H1 (cell line): ENCODE results near the gene RIN3. TPM values are rescaled to one million over a fixed set of nuclear protein-coding genes. Genes with fewer than 3 reads are reported as not detected.

Experiments used
- CTCF ChIA-PET: fragments of 300-600 bp; sonication (Branson Sonifier 250); formaldehyde crosslinking; loops from one replicate; lab custom pipeline; 2021; ENCODE audit not compliant: partially characterized antibody; lab: Charles Lee
- POLR2A ChIA-PET: fragments of 300-600 bp; sonication (Branson Sonifier 250); formaldehyde crosslinking; loops from one replicate; lab custom pipeline; 2021; ENCODE audit warnings: inconsistent platforms; ENCODE audit not compliant: partially characterized antibody; lab: Charles Lee
- DNase-seq, 2 experiments: peaks; one replicate each; pipeline versions ENCODE4 v3.0.0 to v3.0.0-alpha.2; 2010 to 2022; ENCODE audit warnings: low spot score in 2 of 2, low read depth in 1 of 2, mixed read lengths in 1 of 2
- FAIRE-seq: peaks from 2 replicates; lab custom pipeline; 2011; peaks lifted over from hg19 to GRCh38; lab: Jason Lieb, UNC
- H2AFZ ChIP-seq: 2 replicates; pipeline ENCODE4 v1.8.1; 2012; ENCODE audit warnings: low read length, inconsistent platforms
- H2AK5ac ChIP-seq: 2 replicates; pipeline ENCODE4 v1.6.1; 2013; ENCODE audit warnings: low read depth, low read length
- H2BK120ac ChIP-seq: replicated peaks from 2 replicates; pipeline ENCODE3; 2013; ENCODE audit warnings: low read depth, low read length, inconsistent platforms
- H2BK12ac ChIP-seq: 2 replicates; pipeline ENCODE4 v1.6.1; 2013; ENCODE audit warnings: low read depth, low read length
- H2BK15ac ChIP-seq: 2 replicates; pipeline ENCODE4 v1.6.1; 2013; ENCODE audit warnings: low read length
- H2BK20ac ChIP-seq: 2 replicates; pipeline ENCODE4 v1.6.1; 2013; ENCODE audit warnings: low read length
- H2BK5ac ChIP-seq: 2 replicates; pipeline ENCODE4 v1.6.1; 2013; ENCODE audit warnings: low read depth, low read length
- H3K14ac ChIP-seq: 2 replicates; pipeline ENCODE4 v1.6.1; 2013; ENCODE audit warnings: inconsistent platforms; ENCODE audit not compliant: insufficient read length
- H3K18ac ChIP-seq: 2 replicates; pipeline ENCODE4 v1.6.1; 2013; ENCODE audit warnings: low read length; ENCODE audit errors: extremely low read depth
- H3K23ac ChIP-seq: 2 replicates; pipeline ENCODE4 v1.6.1; 2013; ENCODE audit warnings: inconsistent platforms; ENCODE audit not compliant: insufficient read length
- H3K23me2 ChIP-seq: 2 replicates; pipeline ENCODE4 v1.6.1; 2013; ENCODE audit warnings: low read depth, low read length
- H3K27ac ChIP-seq: 2 replicates; pipeline ENCODE4 v1.6.1; 2011; ENCODE audit warnings: low read depth, low read length, inconsistent platforms
- H3K27me3 ChIP-seq, 4 experiments: replicated peaks in 1 of 4; 1 replicate in 1 of 4; 2 replicates in 3 of 4; pipeline versions ENCODE4 v1.6.1 to v1.8.1; 2011 to 2013; ENCODE audit warnings: low read length in 3 of 4, mild to moderate bottlenecking in 3 of 4, inconsistent platforms in 2 of 4, mixed read lengths in 2 of 4, moderate library complexity in 1 of 4; ENCODE audit not compliant: control insufficient read depth in 3 of 4, insufficient read depth in 3 of 4; ENCODE audit errors: extremely low read depth in 1 of 4
- H3K36me3 ChIP-seq, 4 experiments: 2 replicates each; pipeline versions ENCODE4 v1.6.1 to v1.8.1; 2011 to 2013; ENCODE audit warnings: mild to moderate bottlenecking in 4 of 4, low read length in 3 of 4, moderate library complexity in 2 of 4, control low read depth in 1 of 4, inconsistent platforms in 1 of 4; ENCODE audit not compliant: insufficient read depth in 4 of 4, control insufficient read depth in 2 of 4
- H3K4ac ChIP-seq: replicated peaks from 2 replicates; pipeline ENCODE3; 2013; ENCODE audit warnings: low read length, low read depth, mixed read lengths, inconsistent platforms; ENCODE audit not compliant: insufficient read length
- H3K4me1 ChIP-seq, 4 experiments: replicated peaks in 1 of 4; 1 replicate in 1 of 4; 2 replicates in 3 of 4; pipeline versions ENCODE4 v1.6.1 to v1.8.1; 2011 to 2013; ENCODE audit warnings: low read length in 3 of 4, inconsistent platforms in 2 of 4, mixed read lengths in 1 of 4; ENCODE audit not compliant: insufficient read depth in 4 of 4, control insufficient read depth in 3 of 4
- H3K4me2 ChIP-seq, 2 experiments: 2 replicates each; pipeline versions ENCODE4 v1.6.1 to v1.8.1; 2011 to 2013; ENCODE audit warnings: low read depth in 2 of 2, low read length in 2 of 2, control low read depth in 1 of 2, inconsistent platforms in 1 of 2, mild to moderate bottlenecking in 1 of 2; ENCODE audit not compliant: insufficient read depth in 1 of 2
- H3K4me3 ChIP-seq, 4 experiments: fragments of 200-600, 300-600 bp in 1 of 4; sonication (generic), shearing (Covaris generic), sonication (Bioruptor Twin) in 1 of 4; 2 replicates each; pipeline versions ENCODE4 v1.5.1 to v1.8.1; 2011 to 2016; ENCODE audit warnings: low read length in 4 of 4, low read depth in 3 of 4, control low read depth in 2 of 4, inconsistent platforms in 2 of 4, mild to moderate bottlenecking in 2 of 4, mixed read lengths in 1 of 4, moderate library complexity in 1 of 4; ENCODE audit not compliant: insufficient read depth in 2 of 4; ENCODE audit errors: extremely low read depth in 1 of 4
- H3K56ac ChIP-seq: replicated peaks from 2 replicates; pipeline ENCODE3; 2013; ENCODE audit warnings: low read depth, mild to moderate bottlenecking, mixed read lengths, low read length, inconsistent platforms; ENCODE audit not compliant: insufficient read length
- H3K79me1 ChIP-seq: 2 replicates; pipeline ENCODE4 v1.6.1; 2013; ENCODE audit warnings: low read depth, low read length, control low read depth
- H3K79me2 ChIP-seq, 2 experiments: 2 replicates each; pipeline versions ENCODE4 v1.6.1 to v1.8.1; 2012 to 2013; ENCODE audit warnings: low read length in 2 of 2, mild to moderate bottlenecking in 2 of 2, inconsistent platforms in 1 of 2; ENCODE audit not compliant: insufficient read depth in 2 of 2, control insufficient read depth in 1 of 2
- H3K9ac ChIP-seq, 4 experiments: replicated peaks in 1 of 4; 1 replicate in 1 of 4; 2 replicates in 3 of 4; pipeline versions ENCODE4 v1.6.1 to v1.8.1; 2011 to 2013; ENCODE audit warnings: low read depth in 3 of 4, low read length in 3 of 4, control low read depth in 2 of 4, mild to moderate bottlenecking in 2 of 4, moderate library complexity in 2 of 4, inconsistent platforms in 1 of 4; ENCODE audit errors: extremely low read depth in 1 of 4
- H3K9me3 ChIP-seq, 2 experiments: 2 replicates each; pipeline versions ENCODE4 v1.6.1 to v1.8.1; 2012 to 2013; ENCODE audit warnings: mild to moderate bottlenecking in 2 of 2, moderate library complexity in 2 of 2, control low read depth in 1 of 2, inconsistent platforms in 1 of 2, low read depth in 1 of 2, low read length in 1 of 2, mixed read lengths in 1 of 2; ENCODE audit not compliant: insufficient read depth in 2 of 2
- H4K20me1 ChIP-seq, 2 experiments: replicated peaks in 1 of 2; 2 replicates each; pipeline versions ENCODE3 to v1.8.1; 2011 to 2013; ENCODE audit warnings: inconsistent platforms in 2 of 2, low read length in 2 of 2, mild to moderate bottlenecking in 1 of 2; ENCODE audit not compliant: insufficient read depth in 2 of 2, control insufficient read depth in 1 of 2
- H4K5ac ChIP-seq: 2 replicates; pipeline ENCODE4 v1.6.1; 2013; ENCODE audit warnings: low read length, low read depth, mixed read lengths, inconsistent platforms; ENCODE audit not compliant: insufficient read length
- H4K8ac ChIP-seq: 2 replicates; pipeline ENCODE4 v1.8.0; 2013; ENCODE audit warnings: mild to moderate bottlenecking, moderate library complexity, low read length, inconsistent platforms; ENCODE audit not compliant: insufficient read depth; ENCODE audit errors: extremely low read depth
- H4K91ac ChIP-seq: replicated peaks from 2 replicates; pipeline ENCODE3; 2013; ENCODE audit warnings: low read length, mixed read lengths, inconsistent platforms; ENCODE audit not compliant: insufficient read length
- WGBS, 2 experiments: shearing (Covaris generic) in 1 of 2; methylation state at CpG; one replicate each; pipeline versions ENCODE4 v1.1.6 to v1.1.7; 2013 to 2015; ENCODE audit warnings: low lambda C conversion rate in 2 of 2, mixed read lengths in 2 of 2, inconsistent platforms in 1 of 2, low coverage in 1 of 2, missing lambda C conversion rate in 1 of 2; ENCODE audit not compliant: insufficient replicate concordance in 2 of 2, insufficient coverage in 1 of 2, insufficient read length in 1 of 2; ENCODE audit errors: extremely low coverage in 1 of 2, missing lambda C conversion rate in 1 of 2; 5-methylcytosine and 5-hydroxymethylcytosine counted together
- polyA plus RNA-seq, 7 experiments: library from polyadenylated mRNA; depleted of rRNA in 3 of 7; stranded (reverse) in 5 of 7; unstranded in 2 of 7; fragments of >200 nt in 5 of 7; fragments of 200-250 nt in 2 of 7; gene quantifications; 1 replicate in 5 of 7; 2 replicates in 1 of 7; 4 replicates in 1 of 7; pipeline versions ENCODE4 v1.2.1 to v1.2.3, GENCODE V29; 2011 to 2013; ENCODE audit warnings: missing spikeins in 2 of 7, mixed read lengths in 2 of 7
- total RNA-seq: library from RNA; stranded (reverse); fragmentation: NEBNext Ultra II Directional; extraction: Animal tissue kit (Norgen Biotek cat#: 25700); gene quantifications from 2 replicates; pipeline ENCODE4 v1.2.1, GENCODE V29; 2021

RIN3 gene
- total and polyA plus RNA-seq, 2 of the 8 experiments (the other 6 are each of a cell fraction or from before 2014, with no cell fraction given): 0.59 to 1.5 TPM

- H3K9me3 ChIP-seq: no peaks in the 10 kb centered on the region
- H3K4ac ChIP-seq: no peak overlapping the region
- no peaks in the 10 kb centered on the region for H3K27me3 ChIP-seq
- H3K56ac ChIP-seq: no peak overlapping the region
- H3K9ac ChIP-seq: no peak overlapping the region
- H2AK5ac ChIP-seq: no peak overlapping the region
- POLR2A ChIA-PET: no interaction called here
- no peaks in the 10 kb centered on the region for H3K36me3 ChIP-seq
- H4K91ac ChIP-seq: no peak overlapping the region
- H4K8ac ChIP-seq: no peak overlapping the region
- DNase-seq: no peak
- H3K4me3 ChIP-seq: no peak overlapping the region
- H3K14ac ChIP-seq: no peak overlapping the region
- no peak overlapping the region for H2BK20ac ChIP-seq
- FAIRE-seq: no peak
- CTCF ChIA-PET: interaction anchor here (0.9 to 1.9 kb wide), 4 partner anchors 10 to 60 kb away, joined by 3 to 5 read pairs (median 4); no protein-coding TSS in a partner anchor
- no peak overlapping the region for H2BK5ac ChIP-seq
- no peak overlapping the region for H4K5ac ChIP-seq
- H3K79me2 ChIP-seq: no peaks in the 10 kb centered on the region
- no peak overlapping the region for H2BK120ac ChIP-seq
- WGBS, 2 experiments: 81% methylated on average over 8 of the region's 8 CpGs; no CpG with 5 or more reads in 1 of the 2 experiments
- H2BK15ac ChIP-seq: no peak overlapping the region
- no peaks in the 10 kb centered on the region for H3K23me2 ChIP-seq
- H3K23ac ChIP-seq: no peak overlapping the region
- H3K4me2 ChIP-seq: no peak overlapping the region
- H3K27ac ChIP-seq: no peak overlapping the region
- H2AFZ ChIP-seq: no peak overlapping the region
- H3K79me1 ChIP-seq: no peaks in the 10 kb centered on the region
- H3K18ac ChIP-seq: no peak overlapping the region
- H3K4me1 ChIP-seq: peaks cover 0 to 3% (median 0%) of the 10 kb centered on the region in 4 experiments; a peak in 3 of 7 replicates
- H2BK12ac ChIP-seq: no peak overlapping the region
- no peaks in the 10 kb centered on the region for H4K20me1 ChIP-seq
These were observed 29.4 kb downstream of the RIN3 start for GRCh38 chr14:92542766-92543554.
